H4 (cell line): ENCODE data around the gene FBXO7. TPM values are rescaled to one million over a fixed set of nuclear protein-coding genes. Genes with fewer than 3 reads are reported as not detected.
A peak's percentile ranks its signal among the peaks of the same experiment; 100 is the strongest.

Source experiments
- DNase-seq: peaks from one replicate; pipeline ENCODE4 v3.0.0-alpha.2; 2015; ENCODE audit warnings: low spot score
- total RNA-seq: library from RNA; depleted of rRNA; stranded (reverse); fragments of >200 nt; shearing (Covaris generic); gene quantifications from 2 replicates; pipeline ENCODE4 v1.2.3, GENCODE V29; 2014

Gene FBXO7
- total RNA-seq, 1 experiment from 2014 or later, result 106 TPM

- peak; percentile 96 for DNase-seq
These were observed 57.6 kb downstream of the FBXO7 start for GRCh38 chr22:32531931-32532819.

DNA sequence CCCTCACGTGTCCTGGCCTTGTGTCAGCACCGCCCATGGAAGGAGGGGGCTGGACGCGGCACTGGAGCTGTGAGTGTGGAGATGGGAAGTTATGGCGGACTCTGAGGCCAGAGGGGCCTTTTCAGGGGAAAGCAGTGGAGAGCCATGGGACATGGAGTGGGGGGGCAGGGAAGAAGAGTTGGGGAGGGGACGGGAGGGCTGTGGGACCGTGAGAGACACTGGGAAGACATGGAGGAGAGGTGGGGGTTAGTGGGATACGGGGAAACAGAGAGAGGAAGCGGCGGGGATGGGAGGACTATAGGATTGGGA, 58.2 kb downstream of the FBXO7 start:
- DNase-seq, result no peak

DNA sequence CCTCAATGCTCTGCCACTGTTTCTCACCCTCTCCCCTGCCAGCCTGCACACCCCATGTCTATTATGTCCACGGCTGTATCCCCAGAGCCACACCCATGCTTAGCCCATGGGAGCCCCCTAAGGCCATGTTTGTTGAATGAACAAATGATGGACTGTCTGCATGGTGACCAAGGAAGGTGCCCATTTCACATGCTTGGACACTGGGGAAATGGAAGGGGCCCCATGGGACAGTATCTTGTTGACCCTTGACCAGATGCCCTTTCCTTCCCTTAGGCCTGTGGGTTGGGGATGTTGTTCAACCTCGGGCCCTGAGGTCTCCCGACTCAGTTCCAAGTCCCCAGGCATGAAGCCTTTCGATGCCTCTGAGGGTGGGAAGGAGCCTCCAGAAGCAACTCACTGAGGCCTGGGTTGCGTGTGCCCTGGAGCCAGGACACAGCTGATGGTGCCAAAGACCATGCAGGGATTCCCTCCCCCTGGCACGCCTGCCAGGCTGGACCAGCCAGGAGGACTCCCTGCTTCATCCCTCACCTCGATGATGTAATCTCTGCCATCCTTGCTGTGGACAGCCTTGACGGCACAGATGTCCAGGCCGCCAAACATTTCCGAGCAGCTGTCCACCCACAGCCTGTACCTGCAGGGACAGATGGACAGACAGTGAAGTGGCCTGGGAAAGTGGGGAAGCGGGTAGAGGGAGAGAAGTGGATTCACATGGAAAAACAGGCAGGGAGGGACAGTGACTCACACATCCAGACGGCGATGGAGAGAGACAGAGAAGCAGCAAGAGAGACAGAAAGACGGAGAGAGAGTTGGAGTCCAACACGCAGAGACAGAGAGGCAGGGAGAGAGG, 58.9 kb downstream of the FBXO7 start:
- no peak for DNase-seq

DNA sequence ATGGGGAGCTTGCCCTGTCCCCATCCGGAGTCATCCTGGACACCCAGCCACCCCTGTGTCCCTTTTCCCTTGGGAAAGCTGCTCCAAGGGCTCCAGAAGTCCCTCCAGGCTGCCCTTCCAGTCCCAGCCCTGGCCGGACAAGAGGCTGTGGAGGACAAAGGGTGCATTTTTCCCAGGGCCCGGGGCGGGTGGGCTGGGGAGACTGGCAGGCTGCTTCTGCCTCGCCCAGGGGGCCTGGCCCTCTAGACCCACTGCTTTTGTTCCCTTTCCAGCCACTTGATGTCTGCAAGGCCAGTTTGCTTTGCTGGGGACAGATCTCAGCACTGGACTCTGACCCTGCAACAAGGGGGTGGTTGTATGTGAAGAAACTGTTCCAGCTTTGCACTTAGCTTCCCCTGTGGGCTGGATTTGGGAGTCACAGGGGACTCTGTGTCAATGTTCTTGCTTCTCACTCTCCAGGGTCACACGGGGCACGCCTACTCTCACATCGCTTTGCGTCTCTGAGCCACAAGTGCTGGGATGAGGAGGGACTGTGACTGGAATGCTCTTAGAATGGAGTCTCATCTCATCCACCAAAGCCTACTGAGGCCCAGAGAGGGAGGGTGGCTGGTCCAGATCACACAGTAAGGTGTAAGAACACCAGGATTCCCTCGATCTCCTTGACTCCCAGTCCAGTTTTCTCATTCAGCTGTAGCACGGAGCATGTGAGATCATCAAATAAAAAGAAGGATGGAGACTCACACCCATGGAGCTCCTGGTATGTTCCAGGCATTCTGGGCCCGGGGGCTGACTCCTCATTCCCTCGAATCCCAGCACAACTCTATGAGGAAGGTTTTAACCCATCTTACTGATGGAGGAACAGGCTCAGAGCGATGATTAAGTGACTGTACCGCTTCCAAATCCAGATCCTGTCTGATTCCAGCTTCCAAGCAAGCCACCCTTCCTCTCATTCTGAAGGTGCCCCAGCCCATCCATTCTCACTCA, 59.9 kb downstream of the FBXO7 start:
- no peak for DNase-seq

DNA sequence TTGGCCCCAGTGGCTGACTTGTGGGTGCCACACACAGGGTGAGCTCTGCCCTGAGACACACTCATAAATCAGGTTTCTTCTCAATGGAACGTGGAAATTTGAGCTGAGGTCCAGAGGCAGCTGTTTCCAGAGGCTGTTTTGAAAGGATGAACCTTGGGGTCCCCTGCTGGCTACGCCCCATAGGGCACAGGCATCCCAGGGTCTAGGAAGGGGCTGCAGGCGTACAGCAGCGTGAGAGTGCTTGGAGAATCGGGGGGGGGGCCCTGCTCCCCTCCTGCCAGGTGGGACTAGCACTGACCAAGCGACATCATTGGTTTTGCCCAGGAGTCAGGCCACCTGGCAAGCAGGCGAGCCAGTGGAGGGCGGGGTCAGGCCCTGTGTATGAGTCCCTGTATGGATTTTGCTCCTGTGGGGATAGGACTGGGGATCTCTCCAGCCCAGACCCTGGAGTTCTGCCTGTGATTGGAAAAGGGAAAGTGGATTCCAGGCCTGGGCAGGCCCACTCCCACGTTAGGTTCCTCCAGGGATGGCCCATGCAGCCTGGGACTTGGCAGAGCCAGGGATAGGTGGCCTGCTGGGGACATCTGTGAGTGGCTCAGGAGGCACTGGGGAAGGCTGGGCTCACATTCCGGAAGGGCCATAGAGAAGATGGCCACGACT, 61.0 kb downstream of the FBXO7 start:
- DNase-seq, result no peak

GRCh38 chr22:32536352-32536751, 61.7 kb downstream of the FBXO7 start:
- DNase-seq, result no peak

GRCh38 chr22:32538521-32538920, 63.9 kb downstream of the FBXO7 start:
- DNase-seq, result no peak

GRCh38 chr22:32539631-32540421, 65.2 kb downstream of the FBXO7 start:
- DNase-seq, result peak; percentile 49

GRCh38 chr22:32541481-32541880, 66.9 kb downstream of the FBXO7 start:
- DNase-seq, result no peak

GRCh38 chr22:32542066-32542676, 67.6 kb downstream of the FBXO7 start:
- DNase-seq, result no peak

DNA sequence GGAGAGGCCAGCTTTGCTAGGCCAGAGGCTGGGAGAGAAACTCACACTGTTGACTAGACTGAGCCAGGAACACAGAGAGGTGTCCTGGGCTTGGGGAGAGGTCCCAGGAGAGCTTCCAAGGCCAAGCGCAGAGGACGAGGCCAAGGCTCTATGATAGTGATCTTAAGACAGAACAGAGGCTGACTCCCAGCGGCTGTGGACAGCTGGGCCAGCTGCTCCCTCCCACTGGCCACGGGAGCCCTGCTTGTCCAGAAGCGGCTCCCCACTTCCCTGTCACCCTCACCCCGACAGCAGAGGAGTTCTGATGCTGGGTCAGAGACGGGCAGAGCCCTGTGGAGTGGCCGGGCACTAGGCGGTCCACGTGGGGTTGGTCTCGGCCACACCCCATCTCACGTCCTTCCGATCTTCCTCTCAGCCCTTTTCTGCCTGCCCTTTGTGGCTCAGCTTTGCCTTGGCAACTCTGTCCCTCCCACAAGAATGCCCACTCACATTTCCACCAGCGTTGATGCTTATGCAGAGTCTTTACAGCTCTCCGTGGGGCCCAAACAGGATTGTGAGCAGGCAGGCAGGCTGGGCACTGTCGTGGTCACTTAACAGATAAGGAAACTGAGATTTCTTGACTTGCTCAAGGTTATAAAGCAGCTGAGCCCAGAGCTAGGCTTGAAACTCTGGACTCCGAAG, 68.2 kb downstream of the FBXO7 start:
- no peak for DNase-seq

DNA sequence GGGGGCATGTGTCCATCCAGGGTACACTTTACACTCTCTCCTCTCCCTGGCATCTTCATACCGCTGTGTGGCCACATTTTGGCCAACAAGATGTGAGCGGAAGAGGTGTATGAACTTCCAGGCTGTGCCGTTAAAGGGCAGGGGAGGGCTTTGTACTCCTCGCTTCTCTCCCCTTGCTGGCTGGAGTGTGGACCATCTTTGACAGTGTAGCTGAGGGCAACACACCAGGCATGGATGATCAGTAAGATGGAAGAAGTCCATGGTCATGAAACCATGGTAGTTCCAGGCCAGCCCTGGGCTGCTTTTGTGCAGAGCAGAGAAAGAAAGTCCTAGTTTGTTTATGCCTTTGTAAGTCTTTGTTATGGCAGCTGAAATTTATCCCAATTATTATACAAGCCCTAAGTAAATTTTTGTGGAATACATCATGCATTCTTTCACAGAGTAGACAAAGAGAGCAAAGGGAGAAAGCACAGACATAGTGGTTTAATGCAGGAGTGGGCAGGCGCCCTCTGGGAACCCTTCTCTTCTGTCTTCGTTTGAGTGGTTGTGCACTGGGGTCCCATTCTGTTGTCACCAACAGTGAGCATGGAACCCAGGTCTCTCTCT, 70.4 kb downstream of the FBXO7 start:
- DNase-seq, result no peak

DNA sequence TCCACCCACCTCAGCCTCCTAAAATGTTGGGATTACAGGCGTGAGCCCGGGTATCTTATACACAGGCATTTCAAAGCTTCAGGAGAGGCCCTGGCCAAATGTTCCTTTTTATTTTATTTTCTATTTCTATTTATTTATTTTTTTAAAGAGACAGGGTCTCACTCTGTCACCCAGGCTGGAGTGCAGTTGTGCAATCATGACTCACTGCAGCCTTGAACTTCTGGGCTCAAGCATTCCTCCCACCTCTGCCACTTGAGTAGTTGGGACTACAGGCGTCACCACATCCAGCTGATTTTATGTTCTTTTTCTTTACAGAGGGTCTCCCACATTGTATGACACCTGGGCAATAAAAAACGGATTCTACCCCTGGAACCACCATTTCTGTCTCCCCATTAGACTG, 71.2 kb downstream of the FBXO7 start:
- DNase-seq, result peak; percentile 46

DNA sequence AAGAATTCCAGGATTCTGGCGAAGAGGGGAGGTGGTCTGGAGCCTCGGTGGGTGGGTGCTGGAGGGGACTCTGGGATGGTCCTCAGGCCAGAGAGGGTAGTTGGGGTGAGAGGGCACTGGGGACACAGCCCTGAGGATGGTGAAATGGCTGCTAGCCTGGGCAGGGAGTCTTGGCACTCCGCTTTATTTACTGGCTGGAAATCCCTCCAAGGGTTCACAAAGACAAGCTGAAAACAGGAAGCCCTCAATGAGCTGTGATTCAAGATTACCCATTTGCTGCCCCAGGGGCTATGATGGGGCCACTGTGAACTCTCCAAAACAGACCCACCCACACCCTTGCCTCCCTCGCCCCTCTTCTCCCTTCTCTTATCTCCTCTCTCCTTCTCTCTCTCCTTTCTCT, 71.9 kb downstream of the FBXO7 start:
- no peak for DNase-seq

DNA sequence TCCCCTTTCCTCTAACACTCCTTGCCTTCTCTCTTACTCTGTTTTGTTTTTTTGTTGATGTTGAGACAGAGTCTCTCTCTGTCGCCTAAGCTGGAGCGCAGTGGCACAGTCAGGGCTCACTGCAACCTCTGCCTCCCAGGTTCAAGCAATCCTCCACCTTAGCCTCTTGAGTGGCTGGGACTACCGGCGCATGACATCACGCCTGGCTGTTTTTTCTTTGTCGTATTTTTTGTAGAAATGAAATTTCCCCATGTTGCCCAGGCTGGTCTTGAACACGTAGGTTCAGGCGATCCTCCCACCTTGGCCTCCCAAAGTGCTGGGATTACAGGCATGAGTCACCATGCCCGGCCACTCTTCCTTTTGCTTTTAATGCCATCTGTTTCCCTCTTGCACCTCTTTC, 72.3 kb downstream of the FBXO7 start:
- DNase-seq, result no peak

DNA sequence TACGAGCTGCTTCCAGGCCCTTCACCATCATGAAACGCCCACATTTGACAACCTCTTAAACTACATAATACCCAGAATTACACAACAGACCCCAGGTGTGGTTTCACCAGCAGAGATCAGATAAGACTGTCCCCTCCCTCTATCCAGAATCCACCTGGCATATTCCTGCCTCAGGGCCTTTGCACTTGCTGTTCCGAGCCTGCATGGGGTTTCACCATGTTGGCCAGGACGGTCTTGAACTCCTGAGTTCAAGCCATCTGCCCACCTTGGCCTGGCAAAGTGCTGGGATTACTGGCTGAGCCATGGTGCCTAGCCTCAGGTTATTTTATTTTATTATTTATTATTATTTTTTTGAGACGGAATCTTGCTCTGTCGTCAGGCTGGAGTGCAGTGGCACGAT, 73.4 kb downstream of the FBXO7 start:
- no peak for DNase-seq
